Measurements from ENCODE around the gene KDM6A.
"Not testable (repeated sequence)": the region's sequence is repeated elsewhere in the genome, so short reads cannot be mapped to it uniquely, and the experiment has no call there.

KDM6A gene

DNA sequence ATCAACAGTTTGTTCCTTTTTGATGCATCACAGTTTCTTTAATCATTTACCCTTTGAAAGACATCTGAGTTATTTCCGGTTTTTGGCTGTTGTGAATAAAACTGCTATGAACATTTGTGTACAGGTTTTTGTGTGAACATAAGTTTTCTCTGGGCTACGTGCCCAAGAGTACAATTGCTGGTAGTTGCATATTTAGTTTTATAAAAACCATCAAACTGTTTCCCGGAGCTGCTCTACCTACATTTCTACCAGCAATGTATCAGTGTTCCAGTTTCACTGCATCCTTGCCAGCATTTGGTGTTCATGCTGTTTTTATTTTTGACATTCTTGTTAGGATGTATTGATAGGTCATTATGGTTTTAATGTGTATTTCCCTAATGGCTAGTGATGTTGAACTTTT, 17.3 kb downstream of the KDM6A start:
- no peak for DNase-seq

GRCh38 chrX:44890687-44891086, 17.7 kb downstream of the KDM6A start:
- not testable (repeated sequence) for DNase-seq

DNA sequence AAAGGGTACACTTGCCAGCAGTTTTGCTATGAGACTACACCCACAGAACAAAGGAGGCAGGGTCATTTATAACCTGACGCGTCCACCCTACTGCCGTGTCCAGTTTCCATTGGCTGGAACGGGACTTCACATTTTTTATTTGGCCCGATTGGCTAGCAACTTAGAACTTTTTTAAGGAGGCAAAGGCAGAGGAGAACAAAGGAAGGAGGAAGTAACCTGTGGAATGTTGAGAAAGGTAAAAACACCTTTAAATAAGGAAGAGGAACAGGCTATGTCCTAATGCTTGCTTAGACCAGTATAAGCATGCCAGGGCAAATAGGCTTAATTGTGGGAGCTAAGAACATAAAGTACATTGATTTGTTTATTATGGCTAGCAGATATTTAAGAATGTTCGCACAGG, 18.7 kb downstream of the KDM6A start:
- DNase-seq: no peak

DNA sequence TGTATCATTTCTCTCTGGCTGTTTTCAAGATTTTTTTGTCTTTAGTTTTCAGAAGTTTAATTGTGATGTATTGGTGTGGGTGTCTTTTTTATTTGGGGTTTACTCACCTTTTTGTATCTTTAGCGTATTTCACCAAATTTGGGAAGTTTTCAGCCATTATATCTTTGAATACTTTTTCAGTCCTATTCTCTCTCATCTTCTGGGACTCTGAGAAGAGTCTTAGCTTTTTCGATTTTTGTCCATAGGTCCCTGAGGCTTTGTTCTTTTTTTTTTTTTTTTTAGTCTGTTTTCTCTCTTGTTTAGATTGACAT, 23.8 kb downstream of the KDM6A start:
- no peak for DNase-seq

- DNase-seq: no peak
Observed at GRCh38 chrX:44897539-44897938, 24.6 kb downstream of the KDM6A start.

DNA sequence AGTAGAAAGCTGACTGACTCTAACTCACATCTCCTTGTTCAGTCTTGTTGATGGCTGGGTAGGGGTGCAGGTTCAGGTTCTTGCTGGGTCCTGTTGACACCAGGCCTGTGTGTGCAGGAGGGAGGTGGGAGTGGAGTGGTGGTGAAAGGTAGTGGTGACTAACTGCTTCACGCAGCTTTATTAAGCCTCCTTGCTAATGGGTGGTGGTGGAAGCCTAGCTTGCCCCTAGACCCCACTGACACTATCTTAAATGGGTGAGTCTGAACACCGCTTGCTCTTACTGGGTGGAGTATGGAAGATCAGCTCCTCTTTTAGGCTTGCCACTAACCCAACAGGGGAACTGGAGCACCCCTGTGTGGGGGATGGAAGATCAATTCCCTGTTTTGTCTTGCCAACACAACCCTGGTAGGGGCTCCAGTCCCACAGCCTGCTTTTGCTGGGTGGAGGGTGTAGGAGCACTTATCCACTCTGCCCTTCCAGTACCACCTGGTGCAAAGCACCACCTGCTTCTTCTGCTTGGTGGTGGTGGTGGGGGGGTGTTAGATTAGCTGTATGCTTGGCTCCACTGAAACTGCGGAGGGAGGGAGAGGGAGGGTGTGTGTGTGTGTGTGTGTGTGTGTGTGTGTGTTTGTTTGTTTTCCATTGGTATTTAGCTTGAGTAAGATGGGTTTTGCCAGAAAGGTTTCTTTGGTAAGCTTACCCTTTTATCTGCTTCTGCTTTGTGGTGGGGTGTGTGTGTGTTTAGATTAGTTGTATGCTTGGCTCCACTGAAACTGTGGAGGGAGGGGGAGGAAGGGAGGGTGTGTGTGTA, 25.6 kb downstream of the KDM6A start:
- DNase-seq: no peak

DNA sequence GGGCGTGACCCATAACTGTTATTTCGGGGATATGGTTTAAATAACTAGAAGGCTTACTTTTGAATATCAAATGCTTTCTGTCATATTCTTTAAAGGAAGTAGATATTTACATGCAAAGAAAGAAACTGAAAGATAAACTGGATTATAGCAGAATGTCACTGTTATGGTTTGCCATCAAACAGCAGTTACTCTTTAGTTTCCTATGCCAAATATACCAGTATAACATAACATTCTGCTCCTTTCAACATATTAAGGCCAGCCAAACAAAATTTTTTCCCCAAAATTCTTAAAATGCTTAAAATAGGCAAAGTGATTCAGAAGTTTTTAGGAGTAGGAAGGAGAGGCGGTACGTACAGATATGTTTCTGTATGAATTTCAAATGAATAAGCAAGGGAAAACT, 27.0 kb downstream of the KDM6A start:
- no peak for DNase-seq

DNA sequence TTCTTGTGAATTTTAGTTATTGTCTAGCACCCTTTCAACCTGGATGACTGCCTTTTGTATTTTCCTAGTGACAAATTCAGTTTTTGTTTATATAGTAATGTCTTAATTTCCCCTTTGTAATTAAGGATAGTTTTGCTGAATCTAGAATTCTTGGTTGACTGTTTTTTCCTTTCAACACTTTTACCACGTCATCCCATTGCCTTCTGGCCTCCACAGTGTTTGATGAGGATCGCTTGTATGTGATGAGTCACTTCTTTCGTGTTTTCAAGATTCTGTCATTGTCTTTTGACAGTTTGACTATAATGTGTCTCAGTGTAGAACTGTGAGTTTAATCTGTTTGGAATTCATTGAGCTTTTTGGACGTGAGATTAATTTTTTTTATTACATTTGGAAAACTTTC, 30.1 kb downstream of the KDM6A start:
- DNase-seq: no peak

- no peak for DNase-seq
Observed at GRCh38 chrX:44903830-44904530, 31.0 kb downstream of the KDM6A start.

GRCh38 chrX:44904542-44905115, 31.6 kb downstream of the KDM6A start:
- no peak for DNase-seq

GRCh38 chrX:44906041-44906440, 33.1 kb downstream of the KDM6A start:
- DNase-seq: no peak

GRCh38 chrX:44906542-44906941, 33.6 kb downstream of the KDM6A start:
- no peak for DNase-seq

- no peak for DNase-seq
Observed at GRCh38 chrX:44908153-44908552, 35.2 kb downstream of the KDM6A start.

DNA sequence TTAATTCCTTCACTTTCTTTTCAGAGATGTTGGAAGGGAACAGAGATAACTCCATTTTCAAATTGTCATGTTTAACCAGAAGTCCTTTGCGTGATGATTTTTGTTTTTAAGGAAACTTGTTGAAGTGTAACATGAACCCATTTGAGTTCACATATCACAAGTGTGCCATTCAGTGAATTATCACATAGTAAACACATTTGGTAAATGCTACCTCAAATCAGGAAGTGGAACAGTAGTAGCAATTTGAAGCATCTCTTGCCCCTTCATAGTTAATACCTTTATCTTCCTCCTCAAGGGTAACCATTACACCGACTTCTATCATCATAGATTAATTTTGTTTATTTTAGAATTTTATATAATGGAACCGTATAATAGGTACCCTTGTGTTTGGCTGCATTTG, 35.8 kb downstream of the KDM6A start:
- no peak for DNase-seq

DNA sequence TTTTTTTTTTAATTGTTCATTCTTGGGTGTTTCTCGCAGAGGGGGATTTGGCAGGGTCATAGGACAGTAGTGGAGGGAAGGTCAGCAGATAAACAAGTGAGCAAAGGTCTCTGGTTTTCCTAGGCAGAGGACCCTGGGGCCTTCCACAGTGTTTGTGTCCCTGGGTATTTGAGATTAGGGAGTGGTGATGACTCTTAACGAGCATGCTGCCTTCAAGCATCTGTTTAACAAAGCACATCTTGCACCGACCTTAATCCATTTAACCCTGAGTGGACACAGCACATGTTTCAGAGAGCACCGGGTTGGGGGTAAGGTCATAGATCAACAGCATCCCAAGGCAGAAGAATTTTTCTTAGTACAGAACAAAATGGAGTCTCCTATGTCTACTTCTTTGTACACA, 37.5 kb downstream of the KDM6A start:
- not testable (repeated sequence) for DNase-seq

GRCh38 chrX:44911074-44911600, 38.1 kb downstream of the KDM6A start:
- not testable (repeated sequence) for DNase-seq

- no peak for DNase-seq
Observed at GRCh38 chrX:44913656-44914531, 40.9 kb downstream of the KDM6A start.

DNA sequence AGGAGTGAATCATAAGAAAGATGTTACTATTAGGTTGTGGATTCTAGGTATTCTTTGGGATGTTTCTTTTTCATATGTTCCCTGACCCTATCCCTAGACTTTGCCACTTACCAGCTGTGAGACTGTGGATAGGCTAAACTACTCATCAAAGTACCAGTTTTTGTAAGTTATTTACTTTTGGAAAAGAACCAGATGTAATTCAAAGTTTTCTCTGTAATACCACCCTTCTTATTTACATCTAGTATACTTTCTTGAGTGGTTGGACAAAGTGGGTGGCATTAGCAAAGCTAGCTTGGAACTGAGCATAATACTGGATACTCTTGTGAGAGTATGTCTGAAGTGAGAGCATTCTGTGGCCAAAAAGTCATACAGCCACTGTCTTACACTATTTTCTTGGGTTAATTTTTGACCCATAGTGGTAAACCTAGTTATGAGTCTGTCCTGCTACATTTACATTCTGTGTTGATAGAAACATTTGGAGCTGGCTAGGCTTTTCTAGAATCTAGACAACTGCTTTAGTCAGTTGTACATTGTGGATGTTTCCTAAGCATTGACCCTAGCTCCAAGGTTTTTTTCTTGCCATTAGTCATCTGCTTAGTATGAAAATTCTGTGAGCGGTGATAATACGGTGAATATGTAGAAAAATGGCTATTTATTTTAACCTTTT, 41.7 kb downstream of the KDM6A start:
- DNase-seq: no peak

DNA sequence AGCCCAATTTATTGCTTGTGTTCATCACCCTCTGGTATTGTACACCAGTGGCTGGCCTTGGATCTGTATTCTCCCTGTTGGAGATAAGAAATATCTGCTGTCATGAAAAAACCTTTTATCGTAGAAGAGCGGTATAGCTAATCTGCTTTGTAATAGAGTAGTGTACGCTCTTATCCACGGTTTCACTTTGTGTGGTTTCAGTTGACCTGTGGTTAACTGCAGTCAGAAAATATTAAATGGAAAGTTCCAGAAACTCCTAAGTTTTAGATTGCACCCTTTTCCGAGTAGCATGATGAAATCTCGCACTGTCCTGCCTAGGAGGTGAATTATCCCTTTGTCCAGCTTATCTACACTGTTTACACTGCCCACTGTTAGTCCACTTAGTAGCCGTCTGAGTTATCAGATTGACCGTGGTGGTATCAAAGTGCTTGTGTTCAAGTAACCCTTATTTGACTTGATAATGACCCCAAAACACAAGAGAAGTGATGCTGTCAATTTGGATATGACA, 42.4 kb downstream of the KDM6A start:
- no peak for DNase-seq

DNA sequence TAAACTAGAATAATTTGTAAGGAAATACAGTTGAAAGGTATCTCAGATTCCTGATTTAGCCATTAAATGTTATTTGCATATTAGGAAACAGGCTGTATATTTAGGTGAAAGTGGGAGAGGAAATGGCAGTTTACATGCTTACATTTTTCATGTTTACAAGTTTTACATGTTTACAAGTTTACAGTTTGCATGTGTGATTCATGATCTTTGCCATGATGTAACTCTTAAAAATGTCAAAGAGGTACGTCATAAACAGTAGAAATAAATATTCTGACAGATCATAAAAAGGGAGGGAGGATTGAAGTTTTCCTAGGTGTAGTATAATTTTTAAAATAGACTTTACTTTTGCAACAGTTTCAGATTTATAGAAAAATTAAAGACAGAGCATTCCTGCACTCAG, 45.7 kb downstream of the KDM6A start:
- no peak for DNase-seq

- DNase-seq: no peak
Observed at GRCh38 chrX:44922980-44923379, 50.0 kb downstream of the KDM6A start.

DNA sequence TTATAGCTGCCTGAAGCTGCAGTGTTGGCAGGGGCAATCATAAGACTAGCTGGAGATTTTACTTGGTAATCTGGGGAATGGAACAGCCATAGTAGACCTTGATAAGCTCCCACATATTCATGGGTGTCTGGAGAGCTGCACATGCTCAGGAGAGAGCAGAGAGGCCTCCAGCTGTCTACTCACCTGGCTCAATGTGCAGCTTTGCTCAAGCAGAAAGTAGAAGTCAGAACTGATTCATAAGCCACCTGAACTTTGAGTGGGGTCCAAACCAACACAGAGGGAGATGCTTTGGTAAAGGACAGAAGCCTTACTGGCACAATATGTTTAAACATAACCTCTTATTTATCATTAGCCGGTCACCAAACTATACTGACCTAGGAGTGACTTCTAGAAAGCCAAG, 54.4 kb downstream of the KDM6A start:
- no peak for DNase-seq
